A549 (cell line): ENCODE data around the gene PHGDH. TPM values are rescaled to one million over a fixed set of nuclear protein-coding genes. Genes with fewer than 3 reads are reported as not detected.
A peak's percentile ranks its signal among the peaks of the same experiment; 100 is the strongest.
"Not testable (repeated sequence)": the region's sequence is repeated elsewhere in the genome, so short reads cannot be mapped to it uniquely, and the experiment has no call there.

Experiments used
- ATAC-seq, 2 experiments: fragments of 200-7000 bp in 1 of 2; fragments of >200 bp in 1 of 2; cut with Nextera tagmentation in 1 of 2; cut with Tn5 transposase in 1 of 2; 3 replicates each; pipeline versions ENCODE4 v1.8.0 to v1.9.1; 2018 to 2020; ENCODE audit warnings: mild to moderate bottlenecking in 1 of 2, moderate library complexity in 1 of 2
- CTCF ChIA-PET: fragments of 300-600 bp; sonication (Branson Sonifier 250); formaldehyde crosslinking; extraction: SDS; loops from one replicate; lab custom pipeline; 2021; ENCODE audit warnings: antibody characterized with exemption, inconsistent platforms; lab: Yijun Ruan, JAX
- POLR2A ChIA-PET: fragments of 350-600 bp; formaldehyde crosslinking; extraction: SDS; loops from one replicate; lab custom pipeline; 2021; ENCODE audit warnings: antibody characterized with exemption, inconsistent platforms; lab: Yijun Ruan, JAX
- DNase-seq, 2 experiments: peaks; one replicate each; pipeline versions ENCODE4 v3.0.0 to v3.0.0-alpha.2; 2011 to 2016; ENCODE audit warnings: low read depth in 1 of 2, low spot score in 1 of 2
- FAIRE-seq: peaks from 2 replicates; lab custom pipeline; 2011; peaks lifted over from hg19 to GRCh38; lab: Jason Lieb, UNC
- H3K27ac ChIP-seq, 2 experiments: fragments of >200 bp; sonication (Bioruptor Twin); formaldehyde crosslinking; 3 replicates each; pipeline ENCODE4 v1.5.1; 2016 to 2017
- H3K4me1 ChIP-seq: fragments of >200 bp; sonication (Bioruptor Twin); formaldehyde crosslinking; 3 replicates; pipeline ENCODE4 v1.6.1; 2016
- H3K4me2 ChIP-seq: fragments of >200 bp; sonication (Bioruptor Twin); formaldehyde crosslinking; 3 replicates; pipeline ENCODE4 v1.6.1; 2016
- H3K4me3 ChIP-seq: fragments of >200 bp; sonication (Bioruptor Twin); formaldehyde crosslinking; 3 replicates; pipeline ENCODE4 v1.5.1; 2016
- H3K9me3 ChIP-seq: fragments of >200 bp; sonication (Bioruptor Twin); formaldehyde crosslinking; 3 replicates; pipeline ENCODE4 v1.6.1; 2016
- CBX2 ChIP-seq: fragments of 200-600 bp; sonication (generic); IDR thresholded peaks from 2 replicates; pipeline ENCODE4 v1.6.1; 2016; ENCODE audit warnings: low read depth, mild to moderate bottlenecking, borderline replicate concordance
- CEBPB ChIP-seq, 2 experiments: fragments of >200 bp in 1 of 2; sonication (Bioruptor Twin) in 1 of 2; formaldehyde crosslinking in 1 of 2; IDR thresholded peaks; 2 replicates each; pipeline ENCODE4 v1.6.1; 2012 to 2016
- CHD4 ChIP-seq: fragments of 200-600 bp; sonication (generic); IDR thresholded peaks from 2 replicates; pipeline ENCODE4 v1.6.1; 2016; ENCODE audit warnings: antibody characterized with exemption, mild to moderate bottlenecking, borderline replicate concordance
- EHF ChIP-seq: fragments of 250-450 bp; sonication (Bioruptor Pico); IDR thresholded peaks from 2 replicates; pipeline ENCODE4 v1.5.0; 2020; ENCODE audit warnings: mild to moderate bottlenecking
- ESRRA ChIP-seq: fragments of 150-350 bp; IDR thresholded peaks from 2 replicates; pipeline ENCODE4 v1.6.1; 2014; ENCODE audit warnings: mild to moderate bottlenecking, low read length, borderline replicate concordance
- HMGXB4 ChIP-seq: fragments of 250-450 bp; sonication (Bioruptor Pico); IDR thresholded peaks from 2 replicates; pipeline ENCODE4 v1.5.0; 2021; ENCODE audit warnings: mild to moderate bottlenecking, moderate library complexity, borderline replicate concordance
- HOXA7 ChIP-seq: fragments of 250-450 bp; sonication (Bioruptor Pico); IDR thresholded peaks from 2 replicates; pipeline ENCODE4 v1.5.0; 2020; ENCODE audit warnings: mild to moderate bottlenecking, moderate library complexity
- JUN ChIP-seq, 2 experiments: fragments of >200 bp; sonication (Bioruptor Twin); formaldehyde crosslinking; IDR thresholded peaks; 2 replicates in 1 of 2; 3 replicates in 1 of 2; pipeline ENCODE4 v1.6.1; 2016 to 2017
- KDM5A ChIP-seq: fragments of 200-600 bp; sonication (generic); IDR thresholded peaks from 2 replicates; pipeline ENCODE4 v1.6.1; 2016; ENCODE audit warnings: antibody characterized with exemption, mild to moderate bottlenecking
- MAZ ChIP-seq: fragments of 150-350 bp; IDR thresholded peaks from 2 replicates; pipeline ENCODE4 v1.6.1; 2014; ENCODE audit warnings: antibody characterized with exemption, low read depth, low read length, borderline replicate concordance
- POLR2A ChIP-seq: IDR thresholded peaks from 2 replicates; pipeline ENCODE4 v1.6.1; 2012; ENCODE audit warnings: mild to moderate bottlenecking, low read length
- RFX5 ChIP-seq: fragments of 450-650 bp; IDR thresholded peaks from 2 replicates; pipeline ENCODE4 v1.7.1; 2014; ENCODE audit warnings: antibody characterized with exemption, mild to moderate bottlenecking, moderate library complexity
- RNF2 ChIP-seq: fragments of 200-600 bp; sonication (generic); IDR thresholded peaks from 2 replicates; pipeline ENCODE4 v1.6.1; 2016; ENCODE audit warnings: low read depth, mild to moderate bottlenecking, antibody characterized with exemption, moderate library complexity, borderline replicate concordance
- SMC3 ChIP-seq: fragments of >200 bp; sonication (Bioruptor Twin); formaldehyde crosslinking; IDR thresholded peaks from 3 replicates; pipeline ENCODE4 v1.6.1; 2018; ENCODE audit warnings: inconsistent platforms
- TFCP2L1 ChIP-seq: fragments of 250-450 bp; sonication (Bioruptor Pico); IDR thresholded peaks from 2 replicates; pipeline ENCODE4 v1.5.0; 2021; ENCODE audit warnings: mild to moderate bottlenecking
- TP53 ChIP-seq: fragments of 250-450 bp; sonication (Bioruptor Pico); IDR thresholded peaks from 2 replicates; pipeline ENCODE4 v1.5.0; 2021; ENCODE audit warnings: mild to moderate bottlenecking, moderate library complexity
- ZNF302 ChIP-seq: fragments of 250-450 bp; sonication (Bioruptor Pico); IDR thresholded peaks from 2 replicates; pipeline ENCODE4 v1.9.0; 2021; ENCODE audit warnings: inconsistent platforms, mild to moderate bottlenecking, moderate library complexity
- WGBS: methylation state at CpG from one replicate; pipeline ENCODE4 v1.1.6; 2017; ENCODE audit errors: missing lambda C conversion rate; 5-methylcytosine and 5-hydroxymethylcytosine counted together
- polyA plus RNA-seq, 4 experiments: library from polyadenylated mRNA; depleted of rRNA in 3 of 4; stranded (reverse); fragments of >200 nt; fragmentation: RNase III in 1 of 4; extraction: RNeasy Plus Mini Kit Qiagen cat#74134 plus additional on column Dnase treatment in 1 of 4; gene quantifications; 2 replicates in 3 of 4; 3 replicates in 1 of 4; pipeline ENCODE4 v1.2.3, GENCODE V29; 2011 to 2017
- TF ChIP-seq, protein P1 (sequence below): fragments of >200 bp; sonication (Bioruptor Twin); formaldehyde crosslinking; IDR thresholded peaks from 3 replicates; pipeline ENCODE4 v1.5.1; 2016
- TF ChIP-seq, protein P2 (sequence below): fragments of 250-450 bp; sonication (Bioruptor Pico); IDR thresholded peaks from 2 replicates; pipeline ENCODE4 v1.5.0; 2020; ENCODE audit warnings: low read depth, mild to moderate bottlenecking, moderate library complexity
- TF ChIP-seq, protein P3 (sequence below): fragments of >200 bp; sonication (Bioruptor Twin); formaldehyde crosslinking; IDR thresholded peaks from 3 replicates; pipeline ENCODE4 v1.6.1; 2016

The PHGDH gene
- polyA plus RNA-seq, 2 of the 4 experiments (the other 2 are of a cell fraction) = 41.4 to 65.6 TPM

DNA sequence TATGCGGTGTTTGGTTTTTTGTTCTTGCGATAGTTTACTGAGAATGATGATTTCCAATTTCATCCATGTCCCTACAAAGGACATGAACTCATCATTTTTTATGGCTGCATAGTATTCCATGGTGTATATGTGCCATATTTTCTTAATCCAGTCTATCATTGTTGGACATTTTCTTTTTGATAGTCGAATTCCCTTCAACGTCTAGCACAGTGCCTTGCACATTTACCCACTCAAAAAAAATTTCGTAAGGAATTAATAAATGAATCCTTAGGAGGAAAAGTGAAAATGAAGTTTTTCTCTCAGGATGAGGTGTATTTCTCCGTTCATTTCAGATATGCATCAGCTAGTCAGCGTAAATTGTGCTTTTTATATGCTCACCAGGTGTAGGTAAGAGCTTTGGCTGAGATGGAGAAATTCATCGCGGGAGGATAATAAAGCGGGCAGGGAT lies 354 bp upstream of the PHGDH start:
- not testable (repeated sequence) for ATAC-seq, FAIRE-seq, DNase-seq, H3K9me3 ChIP-seq
- Histone ChIP-seq H3K4me3 (peak overlapping the region; percentile 95), H3K4me1 (peaks cover 23% of the 10 kb centered on the region), H3K27ac (peak overlapping the region in 1 of 2 experiments; percentile 99; a peak in 2 of 6 replicates), H3K4me2 (peak overlapping the region; percentile 99)
- peak in 1 of 2 experiments; percentile 29; a peak in 1 of 4 replicates for TF ChIP-seq CEBPB (IDR thresholded peaks at IDR 0.05)
- POLR2A ChIA-PET = interaction anchor here (0.7 to 1.0 kb wide), 3 partner anchors 15 to 465 kb away, joined by 4 to 5 read pairs (median 4); partner anchors contain the start of gene SEC22B
- CTCF ChIA-PET = interaction anchor here (0.9 to 1.6 kb wide), 3 partner anchors 32 to 99 kb away, joined by 3 to 7 read pairs (median 3); no protein-coding TSS in a partner anchor
- 2% methylated on average over 8 of the region's 10 CpGs for WGBS

- peak overlapping the region; percentile 95 for H3K4me3 ChIP-seq
- POLR2A ChIA-PET = interaction anchor here (0.6 to 1.4 kb wide), 6 partner anchors 10 to 464 kb away, joined by 4 to 5 read pairs (median 4); partner anchors contain the start of gene SEC22B
- H3K4me2 ChIP-seq = peak overlapping the region; percentile 99
- DNase-seq (peak; percentile 48 to 72), ATAC-seq (peak; percentile 88 to 92), FAIRE-seq (no peak)
- no peaks in the 10 kb centered on the region for H3K9me3 ChIP-seq
- TF ChIP-seq JUN (IDR thresholded peaks at IDR 0.05) (peak in 1 of 2 experiments; percentile 53; a peak in 2 of 5 replicates), CBX2 (no peak), TFCP2L1 (CRISPR knock-in tag) (no peak), HOXA7 (CRISPR knock-in tag) (no peak)
- H3K27ac ChIP-seq = peak overlapping the region; percentile 95 to 99
- CTCF ChIA-PET = interaction anchor here (1.2 to 1.6 kb wide), 2 partner anchors 31 to 101 kb away, joined by 3 to 7 read pairs; no protein-coding TSS in a partner anchor
- WGBS = 4% methylated on average over 20 of the region's 51 CpGs
- H3K4me1 ChIP-seq = peaks cover 23% of the 10 kb centered on the region
Measured at GRCh38 chr1:119712342-119713038, 756 bp downstream of the PHGDH start.

DNA sequence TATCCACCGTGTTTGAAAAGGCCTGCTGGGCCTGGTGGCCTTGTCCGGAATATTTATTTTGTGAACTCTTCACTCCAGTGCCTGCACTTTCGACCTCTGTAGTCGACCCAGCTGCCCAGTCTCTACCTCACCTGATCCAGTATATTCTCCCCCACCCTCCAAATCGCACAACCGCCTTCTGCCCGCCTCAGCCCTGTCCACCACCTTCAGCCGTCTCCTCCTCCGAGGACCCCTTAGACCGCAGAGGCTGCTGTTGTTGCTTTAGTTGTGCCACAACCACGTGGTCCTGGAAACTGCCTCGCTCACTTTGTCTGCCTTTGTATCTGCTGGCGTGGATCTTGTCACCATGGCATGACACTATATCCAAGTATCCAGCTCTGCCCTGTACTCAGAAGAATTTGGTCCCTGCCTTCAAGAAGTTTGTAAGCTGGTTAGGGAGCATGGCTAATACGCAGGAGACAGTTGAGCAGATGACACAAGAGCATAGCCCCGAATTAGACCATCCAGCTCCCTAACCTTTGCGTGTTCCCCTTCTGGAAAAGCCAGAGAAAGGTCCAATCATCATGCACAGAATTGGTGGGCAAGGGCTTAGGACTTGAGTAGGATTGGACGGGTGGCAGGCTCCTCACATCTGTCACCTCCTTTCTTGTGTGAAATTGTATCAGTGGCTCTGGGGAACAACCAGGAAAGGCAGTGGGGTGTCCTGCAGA lies 1.5 kb downstream of the PHGDH start:
- peak overlapping the region; percentile 95 to 99 for H3K27ac ChIP-seq
- peak overlapping the region; percentile 95 for H3K4me3 ChIP-seq
- H3K4me2 ChIP-seq = peak overlapping the region; percentile 99
- DNase-seq (no peak), FAIRE-seq (no peak), ATAC-seq (no peak)
- CTCF ChIA-PET = no interaction called here
- POLR2A ChIA-PET = interaction anchor here (1.0 to 1.4 kb wide), 2 partner anchors 14 to 18 kb away, joined by 4 read pairs; no protein-coding TSS in a partner anchor
- no peak for TF ChIP-seq CEBPB (IDR thresholded peaks at IDR 0.05)
- TF ChIP-seq RFX5 = no peak
- no peak for TF ChIP-seq RNF2
- TF ChIP-seq POLR2A = no peak
- no peak for TF ChIP-seq MAZ
- TF ChIP-seq EHF = no peak
- TF ChIP-seq SMC3 = no peak
- no peak for TF ChIP-seq KDM5A
- no peak for TF ChIP-seq ESRRA
- TF ChIP-seq ZNF302 (CRISPR knock-in tag) = no peak
- TF ChIP-seq CBX2 = no peak
- H3K4me1 ChIP-seq = peaks cover 23% of the 10 kb centered on the region
- 74% methylated on average over 17 of the region's 17 CpGs for WGBS
- no peaks in the 10 kb centered on the region for H3K9me3 ChIP-seq

DNA sequence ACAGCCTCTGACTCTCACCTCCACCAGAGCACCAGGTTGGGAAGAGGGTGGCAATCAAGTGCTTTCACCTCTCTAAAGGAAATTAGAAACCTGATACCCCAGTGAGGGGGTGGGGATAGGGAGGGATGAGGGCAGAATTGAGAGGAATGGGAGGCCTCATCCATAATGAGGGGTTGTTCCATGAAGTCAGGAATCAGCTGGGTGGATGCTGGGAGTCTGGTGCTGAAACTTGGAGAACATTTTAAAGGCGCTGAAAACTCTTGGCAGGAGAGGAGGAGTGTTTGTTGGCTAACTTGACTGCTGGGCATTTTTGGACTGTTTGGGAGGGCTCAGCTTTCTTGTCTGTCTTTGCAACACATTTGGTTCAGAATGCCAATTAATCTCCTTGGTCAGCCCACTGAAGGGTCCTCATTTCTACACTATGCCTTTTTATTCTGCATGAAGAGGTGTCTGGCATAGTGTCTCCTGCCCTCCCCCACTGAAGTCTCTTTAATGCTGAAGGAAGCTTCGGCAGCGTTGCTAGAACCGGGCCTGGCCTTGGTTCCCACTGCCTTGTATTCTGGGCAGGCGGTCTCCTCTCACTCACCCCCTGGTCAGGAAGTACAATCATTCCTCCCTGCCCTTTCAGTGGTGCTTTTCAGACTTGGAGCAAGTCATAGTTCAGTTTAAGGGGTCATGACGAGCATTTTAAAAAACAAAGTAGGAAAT lies 2.2 kb downstream of the PHGDH start:
- no peak for FAIRE-seq
- peaks cover 23% of the 10 kb centered on the region for H3K4me1 ChIP-seq
- H3K4me3 ChIP-seq = peak overlapping the region; percentile 95
- ATAC-seq = no peak
- H3K27ac ChIP-seq = peak overlapping the region; percentile 95 to 99
- DNase-seq = no peak
- WGBS = 93% methylated on average over 6 of the region's 6 CpGs
- ChIA-PET POLR2A (no interaction called here), CTCF (no interaction called here)
- peak overlapping the region; percentile 99 for H3K4me2 ChIP-seq
- no peaks in the 10 kb centered on the region for H3K9me3 ChIP-seq
- TF ChIP-seq, protein P1, sequence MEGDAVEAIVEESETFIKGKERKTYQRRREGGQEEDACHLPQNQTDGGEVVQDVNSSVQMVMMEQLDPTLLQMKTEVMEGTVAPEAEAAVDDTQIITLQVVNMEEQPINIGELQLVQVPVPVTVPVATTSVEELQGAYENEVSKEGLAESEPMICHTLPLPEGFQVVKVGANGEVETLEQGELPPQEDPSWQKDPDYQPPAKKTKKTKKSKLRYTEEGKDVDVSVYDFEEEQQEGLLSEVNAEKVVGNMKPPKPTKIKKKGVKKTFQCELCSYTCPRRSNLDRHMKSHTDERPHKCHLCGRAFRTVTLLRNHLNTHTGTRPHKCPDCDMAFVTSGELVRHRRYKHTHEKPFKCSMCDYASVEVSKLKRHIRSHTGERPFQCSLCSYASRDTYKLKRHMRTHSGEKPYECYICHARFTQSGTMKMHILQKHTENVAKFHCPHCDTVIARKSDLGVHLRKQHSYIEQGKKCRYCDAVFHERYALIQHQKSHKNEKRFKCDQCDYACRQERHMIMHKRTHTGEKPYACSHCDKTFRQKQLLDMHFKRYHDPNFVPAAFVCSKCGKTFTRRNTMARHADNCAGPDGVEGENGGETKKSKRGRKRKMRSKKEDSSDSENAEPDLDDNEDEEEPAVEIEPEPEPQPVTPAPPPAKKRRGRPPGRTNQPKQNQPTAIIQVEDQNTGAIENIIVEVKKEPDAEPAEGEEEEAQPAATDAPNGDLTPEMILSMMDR = no peak
- TF ChIP-seq TP53 = no peak
- TF ChIP-seq CHD4 = no peak
- TF ChIP-seq, protein P2, sequence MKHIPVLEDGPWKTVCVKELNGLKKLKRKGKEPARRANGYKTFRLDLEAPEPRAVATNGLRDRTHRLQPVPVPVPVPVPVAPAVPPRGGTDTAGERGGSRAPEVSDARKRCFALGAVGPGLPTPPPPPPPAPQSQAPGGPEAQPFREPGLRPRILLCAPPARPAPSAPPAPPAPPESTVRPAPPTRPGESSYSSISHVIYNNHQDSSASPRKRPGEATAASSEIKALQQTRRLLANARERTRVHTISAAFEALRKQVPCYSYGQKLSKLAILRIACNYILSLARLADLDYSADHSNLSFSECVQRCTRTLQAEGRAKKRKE (CRISPR knock-in tag) = no peak
- TF ChIP-seq HMGXB4 (CRISPR knock-in tag) = no peak
- TF ChIP-seq, protein P3, sequence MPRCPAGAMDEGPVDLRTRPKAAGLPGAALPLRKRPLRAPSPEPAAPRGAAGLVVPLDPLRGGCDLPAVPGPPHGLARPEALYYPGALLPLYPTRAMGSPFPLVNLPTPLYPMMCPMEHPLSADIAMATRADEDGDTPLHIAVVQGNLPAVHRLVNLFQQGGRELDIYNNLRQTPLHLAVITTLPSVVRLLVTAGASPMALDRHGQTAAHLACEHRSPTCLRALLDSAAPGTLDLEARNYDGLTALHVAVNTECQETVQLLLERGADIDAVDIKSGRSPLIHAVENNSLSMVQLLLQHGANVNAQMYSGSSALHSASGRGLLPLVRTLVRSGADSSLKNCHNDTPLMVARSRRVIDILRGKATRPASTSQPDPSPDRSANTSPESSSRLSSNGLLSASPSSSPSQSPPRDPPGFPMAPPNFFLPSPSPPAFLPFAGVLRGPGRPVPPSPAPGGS = no peak
